ENCODE results near the gene PTPRH.
A peak's percentile ranks its signal among the peaks of the same experiment; 100 is the strongest.

PTPRH gene

GRCh38 chr19:55169136-55169535 lies 40.2 kb downstream of the PTPRH start:
- DNase-seq (ENCODE audit: extremely low read depth, low read depth) = no peak
- no peak for TF ChIP-seq CTCF (IDR thresholded peaks at IDR 0.05; ENCODE audit: low read depth, low read length)

GRCh38 chr19:55166530-55167268 lies 42.6 kb downstream of the PTPRH start, which contains the start of gene DNAAF3:
DNAAF3 (minus strand) TSS chr19:55166613; CDS start chr19:55166413, 200 bp downstream.
- no peak for TF ChIP-seq CTCF (IDR thresholded peaks at IDR 0.05; ENCODE audit: low read depth, low read length)
- DNase-seq (ENCODE audit: extremely low read depth, low read depth) = peak; percentile 91

- TF ChIP-seq CTCF (IDR thresholded peaks at IDR 0.05; ENCODE audit: low read depth, low read length) = peak; percentile 61
- no peak for DNase-seq (ENCODE audit: extremely low read depth, low read depth)
Measured at GRCh38 chr19:55165952-55166529, 43.3 kb downstream of the PTPRH start.

GRCh38 chr19:55161571-55162322 lies 47.6 kb downstream of the PTPRH start:
- no peak for TF ChIP-seq CTCF (IDR thresholded peaks at IDR 0.05; ENCODE audit: low read depth, low read length)
- no peak for DNase-seq (ENCODE audit: extremely low read depth, low read depth)

GRCh38 chr19:55160986-55161365 lies 48.3 kb downstream of the PTPRH start:
- TF ChIP-seq CTCF (IDR thresholded peaks at IDR 0.05; ENCODE audit: low read depth, low read length) = no peak
- DNase-seq (ENCODE audit: extremely low read depth, low read depth) = no peak

- no peak for DNase-seq (ENCODE audit: extremely low read depth, low read depth)
- TF ChIP-seq CTCF (IDR thresholded peaks at IDR 0.05; ENCODE audit: low read depth, low read length) = peak; percentile 61
Measured at GRCh38 chr19:55160128-55160985, 48.9 kb downstream of the PTPRH start.

Measured in AG09319 (cell line).